Measurements from ENCODE around the gene CYP8B1. TPM values are rescaled to one million over a fixed set of nuclear protein-coding genes. Genes with fewer than 3 reads are reported as not detected.
A peak's percentile ranks its signal among the peaks of the same experiment; 100 is the strongest.

Gene CYP8B1
- total and polyA plus RNA-seq, 8 donors = 0.10 TPM; not detected in 7

GRCh38 chr3:42911551-42911950, 35.9 kb upstream of the CYP8B1 start:
- Histone ChIP-seq H3K27ac (no peak overlapping the region), H3K4me3 (no peak overlapping the region), H3K27me3 (no peaks in the 10 kb centered on the region), H3K9me3 (peaks cover 32 to 64% (median 52%) of the 10 kb centered on the region in 4 donors), H3K4me1 (peaks cover 6 to 13% (median 10%) of the 10 kb centered on the region in 4 donors), H3K36me3 (peaks cover 33 to 81% (median 62%) of the 10 kb centered on the region in 4 donors)
- no peak for DNase-seq
- WGBS, 5 donors = 91 to 99% (median 97%) methylated on average over 2 of the region's 2 CpGs
- TF ChIP-seq POLR2AphosphoS5 (IDR thresholded peaks at IDR 0.05) = no peak
- TF ChIP-seq POLR2A (IDR thresholded peaks at IDR 0.05) = no peak
- no peak for TF ChIP-seq CTCF (IDR thresholded peaks at IDR 0.05)
- TF ChIP-seq EP300 (IDR thresholded peaks at IDR 0.05) = no peak
- intact Hi-C loops (cut with DNase I; ENCODE audit: low total_unique reads) = no loop called here

- no peak for DNase-seq
- Histone ChIP-seq H3K27ac (no peak overlapping the region), H3K9me3 (peaks cover 7 to 35% (median 24%) of the 10 kb centered on the region in 4 donors), H3K4me3 (no peak overlapping the region), H3K36me3 (peaks cover 21 to 52% (median 45%) of the 10 kb centered on the region in 4 donors), H3K4me1 (peaks cover 10 to 26% (median 19%) of the 10 kb centered on the region in 4 donors), H3K27me3 (peaks cover 0 to 9% (median 4%) of the 10 kb centered on the region in 3 donors)
- intact Hi-C loops (cut with DNase I; ENCODE audit: low total_unique reads) = no loop called here
- 90 to 95% (median 91%) methylated on average over 7 of the region's 7 CpGs for WGBS, 5 donors
- TF ChIP-seq CTCF (IDR thresholded peaks at IDR 0.05) = no peak
Observed at GRCh38 chr3:42908675-42909074, 33.0 kb upstream of the CYP8B1 start.

GRCh38 chr3:42906848-42907183, 31.1 kb upstream of the CYP8B1 start:
- Histone ChIP-seq H3K4me1 (peaks cover 10 to 26% (median 19%) of the 10 kb centered on the region in 4 donors), H3K4me3 (peak overlapping the region; percentile 59 to 67 (median 64)), H3K27me3 (peaks cover 0 to 9% (median 4%) of the 10 kb centered on the region in 3 donors), H3K27ac (peak overlapping the region in 1 of 5 donors; percentile 83), H3K36me3 (peaks cover 11 to 40% (median 34%) of the 10 kb centered on the region in 4 donors), H3K9me3 (peaks cover 0 to 24% (median 13%) of the 10 kb centered on the region in 4 donors)
- DNase-seq = no peak
- intact Hi-C loops (cut with DNase I; ENCODE audit: low total_unique reads) = no loop called here
- 55 to 84% (median 80%) methylated on average over 4 of the region's 4 CpGs for WGBS, 5 donors
- no peak for TF ChIP-seq POLR2A (IDR thresholded peaks at IDR 0.05)
- no peak for TF ChIP-seq EP300 (IDR thresholded peaks at IDR 0.05)
- TF ChIP-seq CTCF (IDR thresholded peaks at IDR 0.05) = no peak
- no peak for TF ChIP-seq POLR2AphosphoS5 (IDR thresholded peaks at IDR 0.05)

- Histone ChIP-seq H3K27ac (peak within 1 kb of the TSS; percentile 20 to 83 (median 63)), H3K27me3 (peaks cover 0 to 9% (median 4%) of the 10 kb centered on the region in 3 donors), H3K4me1 (peaks cover 10 to 26% (median 19%) of the 10 kb centered on the region in 4 donors), H3K9me3 (peaks cover 0 to 19% (median 9%) of the 10 kb centered on the region in 4 donors), H3K4me3 (peak within 1 kb of the TSS; percentile 59 to 67 (median 64)), H3K36me3 (peaks cover 6 to 35% (median 28%) of the 10 kb centered on the region in 4 donors)
- DNase-seq = peak; percentile 36 to 87
- 3 to 8% (median 4%) methylated on average over 22 to 59 of the region's 59 CpGs for WGBS, 5 donors
- intact Hi-C loops (cut with DNase I; ENCODE audit: low total_unique reads) = no loop called here
- TF ChIP-seq CTCF (IDR thresholded peaks at IDR 0.05) (no peak), POLR2AphosphoS5 (IDR thresholded peaks at IDR 0.05) (peak in 1 of 3 donors; percentile 33), EP300 (IDR thresholded peaks at IDR 0.05) (no peak), POLR2A (IDR thresholded peaks at IDR 0.05) (no peak)
Observed at GRCh38 chr3:42906070-42906847, 30.6 kb upstream of the CYP8B1 start, which contains the start of gene ZNF662. TSS of gene ZNF662 (plus strand) at chr3:42906142. CDS start at chr3:42908115, 1,973 bp downstream.

All from stomach (tissue), 9 donors.